ENCODE measurements around the gene PCNX2. TPM values are rescaled to one million over a fixed set of nuclear protein-coding genes. Genes with fewer than 3 reads are reported as not detected.

The PCNX2 gene
- total RNA-seq, 1 donor from 2014 or later, result 18.4 TPM

DNA sequence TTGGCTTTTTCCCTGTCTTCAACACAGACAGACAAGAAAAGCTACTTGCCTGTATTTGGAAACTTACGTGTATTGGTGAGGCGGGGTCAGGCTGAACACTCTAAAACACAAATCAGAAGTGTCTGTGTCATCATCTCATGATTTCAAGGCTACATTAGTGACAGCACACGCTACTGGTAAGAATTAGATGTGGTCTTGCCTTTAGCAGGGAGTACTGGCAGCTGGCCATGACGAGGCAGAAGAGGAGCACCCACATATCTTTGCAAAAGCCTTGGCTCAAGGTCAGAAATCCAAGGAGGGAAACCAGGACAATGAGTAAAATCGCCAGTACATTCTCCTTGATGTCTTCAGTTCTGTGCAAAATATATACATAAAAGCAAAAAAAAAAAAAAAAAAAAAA, 77.7 kb downstream of the PCNX2 start:
- Mint-ChIP-seq H3K4me1 (ENCODE audit: unreplicated experiment) (peaks cover 7% of the 10 kb centered on the region), H3K27me3 (no peaks in the 10 kb centered on the region), H3K9me3 (peaks cover 9% of the 10 kb centered on the region), H3K36me3 (peaks cover 19% of the 10 kb centered on the region), H3K27ac (no peak overlapping the region), H3K4me3 (no peak overlapping the region)
- TF ChIP-seq, protein P1, sequence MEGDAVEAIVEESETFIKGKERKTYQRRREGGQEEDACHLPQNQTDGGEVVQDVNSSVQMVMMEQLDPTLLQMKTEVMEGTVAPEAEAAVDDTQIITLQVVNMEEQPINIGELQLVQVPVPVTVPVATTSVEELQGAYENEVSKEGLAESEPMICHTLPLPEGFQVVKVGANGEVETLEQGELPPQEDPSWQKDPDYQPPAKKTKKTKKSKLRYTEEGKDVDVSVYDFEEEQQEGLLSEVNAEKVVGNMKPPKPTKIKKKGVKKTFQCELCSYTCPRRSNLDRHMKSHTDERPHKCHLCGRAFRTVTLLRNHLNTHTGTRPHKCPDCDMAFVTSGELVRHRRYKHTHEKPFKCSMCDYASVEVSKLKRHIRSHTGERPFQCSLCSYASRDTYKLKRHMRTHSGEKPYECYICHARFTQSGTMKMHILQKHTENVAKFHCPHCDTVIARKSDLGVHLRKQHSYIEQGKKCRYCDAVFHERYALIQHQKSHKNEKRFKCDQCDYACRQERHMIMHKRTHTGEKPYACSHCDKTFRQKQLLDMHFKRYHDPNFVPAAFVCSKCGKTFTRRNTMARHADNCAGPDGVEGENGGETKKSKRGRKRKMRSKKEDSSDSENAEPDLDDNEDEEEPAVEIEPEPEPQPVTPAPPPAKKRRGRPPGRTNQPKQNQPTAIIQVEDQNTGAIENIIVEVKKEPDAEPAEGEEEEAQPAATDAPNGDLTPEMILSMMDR (conservative IDR thresholded peaks at IDR 0.05), result no peak
- DNase-seq (ENCODE audit: extremely low spot score, unreplicated experiment), result no peak

DNA sequence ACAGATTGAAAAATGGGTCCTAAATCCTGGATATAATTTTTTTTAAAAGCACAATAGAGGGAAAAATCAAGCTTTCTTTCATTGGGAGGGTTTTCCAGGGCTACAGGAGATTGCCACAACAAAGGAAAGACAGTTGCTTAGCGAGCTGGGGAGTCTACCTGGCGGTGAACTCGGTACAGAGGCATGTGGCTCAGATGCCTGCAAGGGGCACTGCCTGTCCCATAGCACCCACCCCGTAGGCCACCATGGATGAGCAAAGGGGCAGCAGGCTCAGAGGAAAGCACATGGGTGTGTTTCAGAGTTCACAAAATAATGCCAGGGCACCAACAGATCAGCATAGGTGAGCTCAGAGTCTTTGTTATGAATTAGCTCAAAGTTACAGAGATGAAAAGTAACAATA, 79.5 kb downstream of the PCNX2 start:
- TF ChIP-seq, protein P1 (conservative IDR thresholded peaks at IDR 0.05), result no peak
- H3K4me3 Mint-ChIP-seq, result no peak overlapping the region
- DNase-seq (ENCODE audit: extremely low spot score, unreplicated experiment), result no peak
- H3K4me1 Mint-ChIP-seq (ENCODE audit: unreplicated experiment), result peaks cover 7% of the 10 kb centered on the region
- no peak overlapping the region for H3K27ac Mint-ChIP-seq
- peaks cover 9% of the 10 kb centered on the region for H3K9me3 Mint-ChIP-seq
- peaks cover 19% of the 10 kb centered on the region for H3K36me3 Mint-ChIP-seq
- no peaks in the 10 kb centered on the region for H3K27me3 Mint-ChIP-seq

DNA sequence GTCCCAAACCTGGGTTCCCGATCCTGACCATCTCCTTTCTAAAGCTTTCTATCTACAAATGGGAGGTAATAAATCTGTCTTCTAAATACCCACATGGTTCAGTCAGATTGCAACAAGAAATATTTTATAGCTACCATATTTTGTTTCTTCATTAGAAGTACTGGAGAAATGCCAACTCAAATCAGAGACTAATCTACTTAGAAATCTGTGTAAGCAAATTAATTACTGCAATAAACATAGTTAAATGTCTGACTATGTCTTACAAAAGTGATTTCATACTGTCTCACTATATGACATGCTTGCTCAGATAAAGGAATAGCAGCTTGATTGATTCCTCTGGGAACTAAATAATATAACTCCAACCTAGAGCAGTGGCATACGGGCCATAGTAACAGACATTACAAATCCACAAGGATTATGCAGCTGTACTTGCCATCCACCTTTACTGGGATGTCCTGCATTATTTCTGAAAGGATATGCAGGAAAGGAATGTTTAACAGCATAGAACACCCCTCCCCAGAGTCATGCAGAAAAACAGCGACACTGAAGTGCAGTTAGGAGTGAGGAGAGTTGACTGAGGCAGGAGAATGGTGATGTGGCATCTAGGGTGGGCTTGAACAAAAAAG, 80.3 kb downstream of the PCNX2 start:
- TF ChIP-seq, protein P1 (conservative IDR thresholded peaks at IDR 0.05), result no peak
- Mint-ChIP-seq H3K4me1 (ENCODE audit: unreplicated experiment) (peaks cover 7% of the 10 kb centered on the region), H3K36me3 (peaks cover 13% of the 10 kb centered on the region), H3K27ac (no peak overlapping the region), H3K27me3 (no peaks in the 10 kb centered on the region), H3K4me3 (no peak overlapping the region), H3K9me3 (peaks cover 9% of the 10 kb centered on the region)
- DNase-seq (ENCODE audit: extremely low spot score, unreplicated experiment), result no peak

DNA sequence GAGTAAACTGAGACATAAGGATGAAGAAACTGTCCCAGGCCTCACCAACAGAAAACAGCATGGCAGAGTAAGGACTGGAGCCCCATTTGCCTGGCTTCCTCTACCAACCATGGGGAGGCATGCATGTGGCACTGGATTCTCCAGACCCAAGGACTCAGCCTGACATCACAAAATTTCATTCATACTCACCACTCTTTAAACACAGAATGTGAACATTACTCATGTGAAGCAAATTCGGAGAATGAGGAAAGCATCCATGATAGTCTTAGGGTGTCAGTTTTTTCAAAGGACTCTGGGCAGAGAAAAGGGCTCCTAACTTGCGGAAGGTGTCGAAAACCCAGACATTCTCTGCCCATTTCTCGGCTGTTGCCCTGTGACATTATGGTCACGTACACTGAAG, 83.9 kb downstream of the PCNX2 start:
- no peak for DNase-seq (ENCODE audit: extremely low spot score, unreplicated experiment)
- H3K36me3 Mint-ChIP-seq, result peaks cover 12% of the 10 kb centered on the region
- no peak overlapping the region for H3K4me3 Mint-ChIP-seq
- TF ChIP-seq, protein P1 (conservative IDR thresholded peaks at IDR 0.05), result no peak
- no peaks in the 10 kb centered on the region for H3K27me3 Mint-ChIP-seq
- no peak overlapping the region for H3K27ac Mint-ChIP-seq
- peaks cover 7% of the 10 kb centered on the region for H3K4me1 Mint-ChIP-seq (ENCODE audit: unreplicated experiment)
- no peaks in the 10 kb centered on the region for H3K9me3 Mint-ChIP-seq

DNA sequence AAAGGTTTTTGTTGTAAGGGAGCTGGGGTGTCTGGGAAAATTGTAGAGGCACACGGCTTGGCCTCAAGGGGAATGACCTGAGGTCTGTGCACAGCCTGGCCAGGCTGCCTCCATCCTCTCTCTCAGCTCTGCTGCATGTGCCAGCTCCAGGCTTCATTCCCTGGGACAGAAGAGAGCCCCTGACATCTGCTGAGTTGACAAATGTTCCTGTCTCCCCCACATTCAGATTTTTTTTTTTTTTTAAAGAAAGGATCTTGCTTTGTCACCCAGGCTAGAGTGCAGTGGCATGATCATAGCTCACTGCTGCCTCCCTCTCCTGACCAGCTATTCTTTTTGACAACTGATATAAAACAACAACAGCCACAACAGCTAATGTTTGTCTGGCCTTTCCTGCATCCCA, 84.4 kb downstream of the PCNX2 start:
- Mint-ChIP-seq H3K4me1 (ENCODE audit: unreplicated experiment) (peaks cover 7% of the 10 kb centered on the region), H3K36me3 (peaks cover 17% of the 10 kb centered on the region), H3K27me3 (no peaks in the 10 kb centered on the region), H3K4me3 (no peak overlapping the region), H3K9me3 (no peaks in the 10 kb centered on the region), H3K27ac (no peak overlapping the region)
- no peak for DNase-seq (ENCODE audit: extremely low spot score, unreplicated experiment)
- TF ChIP-seq, protein P1 (conservative IDR thresholded peaks at IDR 0.05), result no peak

DNA sequence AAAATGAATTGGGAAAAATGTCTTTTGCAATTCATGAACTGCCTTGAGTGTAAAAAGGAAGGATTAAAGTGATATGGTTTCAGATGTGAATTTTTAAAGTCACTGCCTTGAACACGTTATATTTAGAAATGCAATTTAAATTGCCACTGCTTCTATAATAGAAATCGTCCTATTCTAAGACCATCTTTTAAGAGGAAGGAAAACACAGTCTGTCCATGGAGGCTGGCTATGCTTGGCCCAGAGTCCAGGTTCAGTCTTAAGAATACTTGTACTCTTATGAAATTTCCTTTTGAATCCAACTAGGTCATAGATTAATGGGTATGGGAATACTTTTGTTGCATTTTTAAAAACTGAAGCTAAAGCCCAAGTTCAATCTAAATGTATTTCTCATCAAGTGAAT, 86.0 kb downstream of the PCNX2 start:
- no peaks in the 10 kb centered on the region for H3K9me3 Mint-ChIP-seq
- no peaks in the 10 kb centered on the region for H3K4me1 Mint-ChIP-seq (ENCODE audit: unreplicated experiment)
- TF ChIP-seq, protein P1 (conservative IDR thresholded peaks at IDR 0.05), result no peak

More for the DNA sequence above, 86.0 kb downstream of the PCNX2 start:
- Mint-ChIP-seq H3K27ac (no peak overlapping the region), H3K4me3 (no peak overlapping the region), H3K27me3 (no peaks in the 10 kb centered on the region), H3K36me3 (peaks cover 17% of the 10 kb centered on the region)
- no peak for DNase-seq (ENCODE audit: extremely low spot score, unreplicated experiment)

Measured in type B pancreatic cell (in vitro differentiated cells).